Measurements from ENCODE around the gene PRICKLE2.

Gene PRICKLE2

GRCh38 chr3:64232821-64233220 is 7.6 kb upstream of the PRICKLE2 start:
- no peaks in the 10 kb centered on the region for H3K27me3 ChIP-seq (replicated peaks; ENCODE audit: insufficient read depth, low read length)
- H3K36me3 ChIP-seq (replicated peaks; ENCODE audit: insufficient read depth, low read length), result no peaks in the 10 kb centered on the region
- H3K27ac ChIP-seq (ENCODE audit: low read length), result no peak overlapping the region
- no peaks in the 10 kb centered on the region for H3F3A ChIP-seq (ENCODE audit: insufficient read depth, low read length)
- H2AFZ ChIP-seq (ENCODE audit: low read length), result no peak overlapping the region
- H3K79me2 ChIP-seq (ENCODE audit: low read length), result no peaks in the 10 kb centered on the region
- H3K9me3 ChIP-seq (replicated peaks; ENCODE audit: insufficient read depth, low read length), result no peaks in the 10 kb centered on the region
- H4K20me1 ChIP-seq (ENCODE audit: insufficient read depth, low read length), result no peaks in the 10 kb centered on the region
- no peak overlapping the region for H3K4me2 ChIP-seq (ENCODE audit: low read depth, low read length)
- H3K9ac ChIP-seq (ENCODE audit: low read length), result no peak overlapping the region
- H3K9me2 ChIP-seq (replicated peaks; ENCODE audit: insufficient read depth, low read length), result no peaks in the 10 kb centered on the region
- no peak overlapping the region for H3K4me3 ChIP-seq (ENCODE audit: low read length)
- DNase-seq, result no peak
- no peak for TF ChIP-seq CTCF (IDR thresholded peaks at IDR 0.05; ENCODE audit: low read length)
- TF ChIP-seq EZH2 (optimal IDR thresholded peaks at IDR 0.05; ENCODE audit: low read depth, low read length), result no peak
- TF ChIP-seq EZH2phosphoT487 (IDR thresholded peaks at IDR 0.05; ENCODE audit: low read length), result no peak
- no peaks in the 10 kb centered on the region for H3K4me1 ChIP-seq (ENCODE audit: low read length)

- Histone ChIP-seq H3K27me3 (replicated peaks; ENCODE audit: insufficient read depth, low read length) (no peaks in the 10 kb centered on the region), H3F3A (ENCODE audit: insufficient read depth, low read length) (peaks cover 11% of the 10 kb centered on the region), H3K9me2 (replicated peaks; ENCODE audit: insufficient read depth, low read length) (no peaks in the 10 kb centered on the region), H3K27ac (ENCODE audit: low read length) (no peak overlapping the region), H3K79me2 (ENCODE audit: low read length) (peaks cover 1% of the 10 kb centered on the region; the same call in 1 of the 2 replicates), H3K4me1 (ENCODE audit: low read length) (peaks cover 6% of the 10 kb centered on the region), H3K4me2 (ENCODE audit: low read depth, low read length) (no peak overlapping the region), H3K9me3 (replicated peaks; ENCODE audit: insufficient read depth, low read length) (no peaks in the 10 kb centered on the region), H3K4me3 (ENCODE audit: low read length) (no peak overlapping the region), H2AFZ (ENCODE audit: low read length) (no peak overlapping the region), H3K9ac (ENCODE audit: low read length) (no peak overlapping the region), H4K20me1 (ENCODE audit: insufficient read depth, low read length) (no peaks in the 10 kb centered on the region), H3K36me3 (replicated peaks; ENCODE audit: insufficient read depth, low read length) (no peaks in the 10 kb centered on the region)
- DNase-seq, result no peak
- no peak for TF ChIP-seq EZH2 (optimal IDR thresholded peaks at IDR 0.05; ENCODE audit: low read depth, low read length)
- TF ChIP-seq CTCF (IDR thresholded peaks at IDR 0.05; ENCODE audit: low read length), result no peak
- TF ChIP-seq EZH2phosphoT487 (IDR thresholded peaks at IDR 0.05; ENCODE audit: low read length), result no peak
Observed at GRCh38 chr3:64229903-64230302, 4.6 kb upstream of the PRICKLE2 start.

- Histone ChIP-seq H3K9me2 (replicated peaks; ENCODE audit: insufficient read depth, low read length) (no peaks in the 10 kb centered on the region), H3K27ac (ENCODE audit: low read length) (no peak overlapping the region), H4K20me1 (ENCODE audit: insufficient read depth, low read length) (no peaks in the 10 kb centered on the region), H3F3A (ENCODE audit: insufficient read depth, low read length) (peaks cover 17% of the 10 kb centered on the region), H3K4me3 (ENCODE audit: low read length) (no peak overlapping the region), H3K4me2 (ENCODE audit: low read depth, low read length) (no peak overlapping the region), H3K4me1 (ENCODE audit: low read length) (peaks cover 6% of the 10 kb centered on the region), H3K27me3 (replicated peaks; ENCODE audit: insufficient read depth, low read length) (no peaks in the 10 kb centered on the region), H3K79me2 (ENCODE audit: low read length) (peaks cover 19% of the 10 kb centered on the region), H3K9ac (ENCODE audit: low read length) (no peak overlapping the region), H3K36me3 (replicated peaks; ENCODE audit: insufficient read depth, low read length) (no peaks in the 10 kb centered on the region), H2AFZ (ENCODE audit: low read length) (no peak overlapping the region), H3K9me3 (replicated peaks; ENCODE audit: insufficient read depth, low read length) (no peaks in the 10 kb centered on the region)
- no peak for DNase-seq
- no peak for TF ChIP-seq CTCF (IDR thresholded peaks at IDR 0.05; ENCODE audit: low read length)
Observed at GRCh38 chr3:64228110-64228509, 2.8 kb upstream of the PRICKLE2 start.

All from MM.1S (cell line).